PFSK-1 (cell line): ENCODE measurements around the gene DNAJC5G.

Experiments
- FOXP2 ChIP-seq: optimal IDR thresholded peaks from 2 replicates; pipeline ENCODE3; 2011; ENCODE audit warnings: borderline replicate concordance, control low read depth, inconsistent platforms; ENCODE audit not compliant: insufficient read depth; ENCODE audit errors: extremely low read length, extremely low read depth
- POLR2AphosphoS5 ChIP-seq: IDR thresholded peaks from 2 replicates; pipeline ENCODE4 v1.6.1; 2012; ENCODE audit warnings: low read depth, mild to moderate bottlenecking, control low read depth, low read length, moderate library complexity
- REST ChIP-seq, 2 experiments: IDR thresholded peaks; 2 replicates each; pipeline versions ENCODE4 v1.6.1 to v1.8.0; 2011 to 2012; ENCODE audit warnings: low read depth in 2 of 2, low read length in 2 of 2, control low read depth in 1 of 2, inconsistent platforms in 1 of 2, mild to moderate bottlenecking in 1 of 2, moderate library complexity in 1 of 2; ENCODE audit not compliant: insufficient read depth in 1 of 2
- SIN3A ChIP-seq: IDR thresholded peaks from 2 replicates; pipeline ENCODE4 v1.6.1; 2012; ENCODE audit warnings: mild to moderate bottlenecking, low read length, moderate library complexity, borderline replicate concordance; ENCODE audit not compliant: insufficient read depth
- TAF1 ChIP-seq: IDR thresholded peaks from 2 replicates; pipeline ENCODE4 v1.6.1; 2012; ENCODE audit warnings: low read length, control low read depth, borderline replicate concordance; ENCODE audit not compliant: insufficient read depth

The DNAJC5G gene

GRCh38 chr2:27306573-27307286 lies 31.5 kb downstream of the DNAJC5G start:
- TF ChIP-seq TAF1 (no peak), FOXP2 (no peak), REST (IDR thresholded peaks at IDR 0.05; ENCODE audit: insufficient read depth in 1 of 2, low read depth in 2 of 2, low read length in 2 of 2) (no peak), SIN3A (no peak), POLR2AphosphoS5 (no peak)

- TF ChIP-seq TAF1 (no peak), POLR2AphosphoS5 (no peak), REST (IDR thresholded peaks at IDR 0.05; ENCODE audit: insufficient read depth in 1 of 2, low read depth in 2 of 2, low read length in 2 of 2) (no peak), SIN3A (no peak), FOXP2 (no peak)
These were observed 32.0 kb downstream of the DNAJC5G start for GRCh38 chr2:27307287-27307544.

- TF ChIP-seq FOXP2 (no peak), TAF1 (no peak), REST (IDR thresholded peaks at IDR 0.05; ENCODE audit: insufficient read depth in 1 of 2, low read depth in 2 of 2, low read length in 2 of 2) (no peak), POLR2AphosphoS5 (no peak), SIN3A (no peak)
These were observed 32.5 kb downstream of the DNAJC5G start for GRCh38 chr2:27307545-27308358.

GRCh38 chr2:27308359-27308881 lies 33.2 kb downstream of the DNAJC5G start, which contains the start of gene UCN:
TSS of gene UCN (minus strand) at chr2:27308445. CDS start at chr2:27307895, 550 bp downstream.
- peak; percentile 87 to 92 for TF ChIP-seq REST (IDR thresholded peaks at IDR 0.05; ENCODE audit: insufficient read depth in 1 of 2, low read depth in 2 of 2, low read length in 2 of 2)
- no peak for TF ChIP-seq FOXP2
